UCSD-AML1 (cell line): ENCODE measurements around the gene NPIPA3.
"Not testable (repeated sequence)": the region's sequence is repeated elsewhere in the genome, so short reads cannot be mapped to it uniquely, and the experiment has no call there.

ENCODE experiments used
- DNase-seq: peaks from one replicate; lab custom pipeline; 2025; ENCODE audit not compliant: unreplicated experiment; lab: John Stamatoyannopoulos, UW

NPIPA3 gene

GRCh38 chr16:14741794-14742193 lies 38.6 kb downstream of the NPIPA3 start:
- not testable (repeated sequence) for DNase-seq

GRCh38 chr16:14742273-14743128 lies 39.3 kb downstream of the NPIPA3 start, which contains the start of gene NPIPA2:
Gene NPIPA2 (plus strand): TSS chr16:14742533. CDS start chr16:14748066, 5,533 bp downstream.
- DNase-seq = not testable (repeated sequence)

- not testable (repeated sequence) for DNase-seq
Measured at GRCh38 chr16:14773654-14774053, 70.4 kb downstream of the NPIPA3 start.

- not testable (repeated sequence) for DNase-seq
Measured at GRCh38 chr16:14775624-14776023, 72.4 kb downstream of the NPIPA3 start.
